GM19351 (cell line): Measurements from ENCODE around the gene HMX2.

Experiments used
- ATAC-seq: cut with Tn5 transposase; IDR thresholded peaks from one replicate; pipeline ENCODE4 v1.9.1; 2021; ENCODE audit warnings: mild to moderate bottlenecking, moderate library complexity; ENCODE audit not compliant: unreplicated experiment

HMX2 gene

GRCh38 chr10:123147635-123148413 lies at the start of gene HMX2:
TSS of gene HMX2 (plus strand) at chr10:123148136. CDS start at chr10:123148379, 243 bp downstream.
- peak; percentile 41 for ATAC-seq

DNA sequence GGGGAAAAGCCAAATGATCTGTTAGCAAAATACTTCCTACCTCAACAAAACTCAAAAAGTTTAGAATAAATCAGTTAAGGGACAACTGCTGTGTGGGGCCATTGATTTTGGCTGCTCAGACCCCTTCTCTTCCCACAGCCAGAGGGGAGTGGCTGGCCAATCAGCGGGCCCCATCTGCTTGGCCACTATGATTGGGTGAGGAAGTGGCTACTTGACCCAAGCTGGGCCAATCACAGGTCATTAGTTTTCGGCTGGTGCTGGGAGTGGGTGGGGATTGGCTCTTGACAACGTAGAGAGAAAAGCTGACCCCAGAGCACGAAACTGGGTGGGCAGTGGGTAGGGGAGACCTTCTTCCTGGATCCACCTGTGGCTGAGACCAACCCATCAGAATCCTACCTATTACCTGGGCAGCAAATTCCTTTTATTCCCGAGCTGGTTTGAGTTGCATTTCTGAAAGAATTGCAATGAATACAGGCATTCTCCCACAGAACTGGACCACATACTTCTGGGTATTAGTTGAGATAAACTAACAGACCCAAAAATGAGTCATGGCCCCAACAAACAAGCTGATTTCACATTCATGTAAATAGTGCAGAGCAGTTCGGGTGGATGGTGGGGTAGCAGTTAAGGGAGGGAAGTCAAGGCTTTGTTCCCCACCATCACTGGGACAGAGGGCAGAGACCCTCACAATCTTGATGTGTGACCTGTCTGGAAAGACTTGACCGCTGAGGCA lies 47.7 kb upstream of the HMX2 start:
- ATAC-seq: no peak

DNA sequence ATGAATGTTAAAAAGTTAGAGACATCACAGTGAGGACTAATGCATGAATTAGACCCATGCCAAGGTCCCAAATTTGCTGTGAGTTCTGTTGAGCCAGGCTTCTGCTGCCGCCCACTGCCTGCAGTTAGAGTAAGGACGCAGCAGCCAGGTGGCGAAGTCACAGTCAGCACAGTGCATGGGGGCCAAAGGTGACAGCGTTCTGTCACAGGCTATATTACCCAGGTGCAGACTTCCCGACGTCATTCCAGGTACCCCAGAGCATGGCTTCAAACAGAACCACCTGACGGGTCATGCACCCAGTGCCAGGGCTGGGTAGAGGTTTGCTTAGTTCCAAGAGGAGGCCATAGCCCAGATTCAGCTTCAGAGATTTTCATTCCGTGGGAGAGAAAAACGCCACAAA lies 46.1 kb upstream of the HMX2 start:
- no peak for ATAC-seq

- ATAC-seq: no peak
Measured at GRCh38 chr10:123102673-123103072, 45.3 kb upstream of the HMX2 start.

DNA sequence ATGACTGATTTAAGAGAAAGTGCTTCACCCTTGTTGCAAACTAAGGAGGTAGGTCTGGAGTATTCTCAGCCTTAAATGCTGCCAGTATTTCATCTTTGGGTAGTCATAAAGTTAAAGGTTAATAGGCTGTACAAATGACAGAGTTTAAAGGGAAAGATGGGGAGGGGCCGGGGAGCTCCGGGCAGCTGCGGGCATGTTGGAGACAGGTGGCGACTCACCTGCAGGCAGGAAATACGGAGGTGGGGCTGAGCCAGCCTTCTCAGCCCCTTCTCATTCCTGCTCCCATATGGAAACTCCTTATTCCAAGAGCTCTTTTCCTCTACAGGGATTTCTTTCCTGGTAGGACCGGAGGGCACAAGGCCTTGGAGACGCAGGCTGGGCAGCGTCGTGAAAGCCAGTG lies 44.0 kb upstream of the HMX2 start:
- no peak for ATAC-seq

DNA sequence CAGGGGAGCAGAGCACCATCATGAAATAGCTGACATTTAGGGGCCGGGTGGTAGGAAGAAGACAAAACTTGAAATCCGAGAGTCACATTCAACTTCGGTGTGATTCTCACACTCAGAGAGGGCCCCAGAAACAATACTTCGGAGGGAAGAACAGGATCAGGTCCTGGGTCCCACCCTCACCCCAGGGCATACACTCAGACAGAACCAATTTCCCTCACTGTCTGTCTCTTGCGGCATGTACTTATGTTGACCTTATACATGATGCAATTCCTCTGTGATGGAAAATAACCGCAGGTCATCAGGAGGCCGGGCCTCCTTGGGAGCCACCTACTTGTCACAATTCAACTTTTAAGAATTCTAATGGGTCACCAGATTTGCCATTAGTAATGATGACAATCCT lies 38.5 kb upstream of the HMX2 start:
- no peak for ATAC-seq

DNA sequence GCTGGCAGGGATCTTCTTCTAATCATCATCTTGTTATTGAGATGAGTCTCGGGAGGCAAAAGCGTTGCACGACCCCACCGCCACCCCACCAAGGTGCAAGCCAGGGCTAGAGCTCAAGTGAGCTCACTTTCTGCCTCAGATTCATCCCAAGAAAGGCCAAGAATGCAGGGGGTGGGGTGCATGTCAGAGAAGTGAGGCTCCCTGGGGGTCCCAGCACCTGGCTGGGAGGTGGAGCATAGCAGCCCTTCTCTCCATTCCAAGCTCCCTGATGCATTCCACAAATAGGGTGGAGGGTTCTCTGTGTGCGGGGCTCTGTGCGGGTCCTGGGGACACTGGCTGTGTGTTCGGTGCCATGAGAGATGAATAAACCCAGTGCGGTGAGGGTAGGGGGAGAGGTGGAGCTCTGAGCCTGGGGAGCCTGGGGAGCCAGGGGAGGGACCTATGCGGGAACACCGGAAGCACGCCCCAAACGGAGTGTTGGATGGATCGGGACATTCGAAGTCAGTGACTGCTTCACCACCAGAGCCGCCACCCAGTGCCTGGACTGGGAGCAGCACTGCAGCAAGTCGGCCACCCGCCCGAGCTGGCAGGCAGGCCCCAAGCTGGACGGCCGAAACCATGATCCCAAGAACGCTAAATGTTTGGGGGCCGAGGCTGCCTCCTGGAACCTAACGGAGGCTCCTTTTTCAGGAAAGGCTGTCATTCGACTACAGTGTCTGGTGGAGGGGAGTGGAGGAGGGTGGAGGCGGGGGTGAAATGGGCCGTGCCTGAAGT lies 30.1 kb upstream of the HMX2 start:
- ATAC-seq: no peak

- no peak for ATAC-seq
Measured at GRCh38 chr10:123119081-123119480, 28.9 kb upstream of the HMX2 start.

DNA sequence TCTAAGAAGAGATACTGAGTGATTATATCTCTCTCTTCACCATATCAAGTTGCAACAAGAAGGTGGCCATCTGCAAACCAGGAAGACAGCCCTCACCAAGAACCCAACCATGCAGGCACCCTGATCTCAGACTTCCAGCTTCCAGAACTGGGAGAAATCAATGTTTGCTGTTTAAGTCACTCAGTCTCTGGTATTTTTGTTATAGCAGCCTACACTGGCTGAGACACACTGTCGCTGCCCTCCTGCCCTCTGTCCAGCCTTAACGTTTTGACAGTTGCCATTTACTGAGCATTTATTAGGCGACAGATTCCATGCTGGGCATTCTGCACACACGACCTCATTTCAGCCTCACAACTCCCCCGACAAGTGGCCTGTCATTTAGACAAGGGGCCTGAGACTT lies 21.7 kb upstream of the HMX2 start:
- ATAC-seq: no peak

GRCh38 chr10:123129618-123130271 lies 18.2 kb upstream of the HMX2 start:
- ATAC-seq: no peak

DNA sequence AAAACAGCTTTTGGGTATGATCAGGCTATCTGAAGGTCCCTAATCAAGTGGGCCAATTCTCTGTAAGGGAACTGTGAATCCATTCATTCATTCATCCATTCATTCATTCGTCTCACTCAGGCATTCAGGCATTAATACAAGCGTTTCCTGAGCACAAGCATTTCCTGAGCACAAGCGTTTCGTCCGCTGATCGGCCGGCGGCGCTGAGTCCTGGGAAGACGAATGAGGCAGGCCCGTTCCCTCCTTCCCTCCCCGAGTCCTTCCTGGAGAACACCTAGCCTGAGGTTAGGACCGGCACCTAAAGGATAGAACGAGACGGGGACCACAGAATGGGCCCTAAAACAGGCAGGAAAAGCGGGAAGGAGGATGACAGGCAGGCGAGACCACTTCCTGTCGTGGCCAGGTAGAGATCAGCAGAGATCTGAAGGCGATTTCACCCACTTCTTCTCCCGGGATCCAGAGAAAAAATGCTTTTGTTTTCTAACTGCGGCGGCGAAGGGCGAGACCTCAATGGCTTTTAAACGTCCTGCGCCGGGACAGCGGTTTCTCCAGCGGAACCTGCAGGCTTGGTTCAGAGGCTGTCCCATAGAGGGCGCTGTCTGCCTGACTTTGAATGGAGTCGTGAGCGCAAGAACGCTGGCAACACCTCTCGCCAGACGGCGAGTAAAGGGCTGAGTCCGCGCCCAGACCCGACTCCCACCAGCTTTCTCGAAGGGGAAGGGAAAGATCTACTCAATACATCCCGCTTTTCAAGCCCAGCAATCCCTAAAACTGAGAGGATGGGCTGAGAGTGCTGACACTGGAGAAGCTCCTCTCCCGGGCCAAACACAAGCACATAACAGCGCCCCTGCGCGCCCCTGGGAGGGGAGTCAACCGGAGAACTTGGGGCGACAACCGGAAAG lies 15.1 kb upstream of the HMX2 start:
- ATAC-seq: peak; percentile 32

DNA sequence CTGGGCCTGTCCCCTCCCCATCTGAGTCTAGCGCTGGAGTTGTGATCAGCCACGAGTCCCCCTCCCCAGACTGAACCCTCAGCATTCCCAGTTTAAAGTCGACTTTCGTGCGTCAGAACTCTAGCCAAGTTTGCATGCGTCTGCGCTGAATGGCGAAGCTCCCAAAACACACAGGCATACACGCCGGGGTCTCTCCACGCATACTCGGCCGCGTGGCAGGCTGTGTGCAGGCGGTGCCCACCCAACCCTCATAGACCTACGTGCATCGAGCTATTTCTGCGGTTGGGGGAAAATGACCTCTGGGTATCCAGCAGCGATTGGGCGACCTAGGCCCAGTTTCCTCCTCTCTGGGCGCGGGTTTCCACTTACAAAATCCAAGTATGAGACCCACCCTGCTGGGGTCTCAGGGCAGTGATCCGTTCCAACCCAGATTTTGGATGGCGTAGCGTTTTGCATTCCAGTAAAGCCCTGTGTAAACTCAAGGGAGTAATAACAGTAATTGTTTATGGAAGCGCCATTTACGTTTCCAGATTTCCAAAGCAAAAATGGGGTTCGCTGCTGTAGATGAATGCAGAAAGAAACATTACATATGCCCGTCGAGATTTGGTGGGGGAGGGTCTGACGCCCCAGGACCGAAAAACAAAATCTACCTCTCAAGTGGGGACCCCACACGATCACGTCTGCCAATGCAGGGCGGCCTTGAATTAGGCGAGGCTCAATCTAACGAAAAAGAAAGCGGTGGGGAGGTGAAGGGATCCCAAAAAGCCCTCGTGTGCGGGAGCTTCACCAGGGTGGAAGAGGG lies 14.2 kb upstream of the HMX2 start:
- ATAC-seq: no peak

- ATAC-seq: no peak
Measured at GRCh38 chr10:123134343-123134914, 13.5 kb upstream of the HMX2 start.

GRCh38 chr10:123134915-123135414 lies 13.0 kb upstream of the HMX2 start:
- ATAC-seq: peak; percentile 10

- ATAC-seq: peak; percentile 46
Measured at GRCh38 chr10:123135415-123136141, 12.4 kb upstream of the HMX2 start, which contains the start of gene HMX3. TSS of gene HMX3 (plus strand) at chr10:123135970. CDS start at chr10:123136051, 81 bp downstream.

DNA sequence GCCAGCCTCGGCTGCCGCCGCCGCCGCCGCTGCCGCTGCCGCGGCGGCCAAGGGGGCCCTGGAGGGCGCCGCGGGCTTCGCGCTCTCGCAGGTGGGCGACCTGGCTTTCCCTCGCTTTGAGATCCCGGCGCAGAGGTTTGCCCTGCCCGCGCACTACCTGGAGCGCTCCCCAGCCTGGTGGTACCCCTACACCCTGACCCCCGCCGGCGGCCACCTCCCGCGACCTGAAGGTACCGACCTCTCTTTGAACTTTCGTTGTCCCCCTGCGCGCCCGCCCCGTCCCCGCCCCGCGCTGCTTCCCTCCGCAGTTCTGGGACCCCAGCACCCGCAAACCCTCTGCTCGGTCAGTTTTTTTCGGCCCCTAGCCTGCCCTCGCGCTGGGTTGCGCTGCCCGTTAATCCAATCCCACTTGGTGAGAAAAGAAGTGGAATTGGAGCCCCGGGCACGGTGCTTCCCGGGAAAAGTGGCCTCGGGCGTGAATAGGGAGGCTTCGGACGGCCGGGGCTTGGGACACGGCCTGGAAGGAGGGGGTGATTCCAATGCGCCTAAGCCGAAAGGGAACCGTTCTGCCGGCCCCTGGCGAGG lies 11.6 kb upstream of the HMX2 start:
- peak; percentile 4 for ATAC-seq

DNA sequence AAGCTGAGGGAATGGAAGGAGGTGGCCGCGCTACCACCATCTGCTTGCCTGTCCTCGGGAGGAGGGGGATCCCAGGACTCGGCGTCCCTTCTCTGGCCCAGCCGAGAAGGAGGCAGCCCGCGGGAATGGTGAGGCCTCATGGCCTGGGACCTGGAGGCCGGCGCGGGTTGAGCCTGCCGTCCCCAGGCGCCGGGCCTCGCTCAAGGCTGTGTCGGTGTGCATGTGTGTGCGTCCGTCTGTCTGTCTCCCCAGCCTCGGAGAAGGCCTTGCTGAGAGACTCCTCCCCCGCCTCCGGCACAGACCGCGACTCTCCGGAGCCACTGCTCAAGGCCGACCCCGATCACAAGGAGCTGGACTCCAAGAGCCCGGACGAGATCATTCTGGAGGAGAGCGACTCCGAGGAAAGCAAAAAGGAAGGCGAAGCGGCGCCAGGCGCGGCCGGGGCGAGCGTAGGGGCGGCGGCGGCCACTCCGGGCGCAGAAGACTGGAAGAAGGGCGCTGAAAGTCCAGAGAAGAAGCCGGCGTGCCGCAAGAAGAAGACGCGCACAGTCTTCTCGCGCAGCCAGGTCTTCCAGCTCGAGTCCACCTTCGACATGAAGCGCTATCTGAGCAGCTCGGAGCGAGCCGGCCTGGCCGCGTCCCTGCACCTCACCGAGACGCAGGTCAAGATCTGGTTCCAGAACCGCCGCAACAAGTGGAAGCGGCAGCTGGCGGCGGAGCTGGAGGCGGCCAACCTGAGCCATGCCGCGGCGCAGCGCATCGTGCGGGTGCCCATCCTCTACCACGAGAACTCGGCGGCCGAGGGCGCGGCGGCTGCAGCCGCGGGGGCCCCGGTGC lies 10.9 kb upstream of the HMX2 start:
- no peak for ATAC-seq
